PFSK-1 (cell line): ENCODE results near the gene IKZF3.

Experiments used
- SIN3A ChIP-seq: IDR thresholded peaks from 2 replicates; pipeline ENCODE4 v1.6.1; 2012; ENCODE audit warnings: mild to moderate bottlenecking, low read length, moderate library complexity, borderline replicate concordance; ENCODE audit not compliant: insufficient read depth
- TAF1 ChIP-seq: IDR thresholded peaks from 2 replicates; pipeline ENCODE4 v1.6.1; 2012; ENCODE audit warnings: low read length, control low read depth, borderline replicate concordance; ENCODE audit not compliant: insufficient read depth

- TF ChIP-seq TAF1, result no peak
- TF ChIP-seq SIN3A, result no peak
These were observed 140.9 kb downstream of the IKZF3 start for GRCh38 chr17:39722965-39723848.
